HAP-1 (cell line): ENCODE results near the gene SWAP70.
"Not testable (repeated sequence)": the region's sequence is repeated elsewhere in the genome, so short reads cannot be mapped to it uniquely, and the experiment has no call there.

Experiments
- DNase-seq, 2 experiments: peaks; one replicate each; pipeline ENCODE4 v3.0.0-alpha.2; 2016 to 2020; ENCODE audit warnings: low spot score in 2 of 2
- H3K27me3 ChIP-seq: fragments of 250-450 bp; sonication (Bioruptor Pico); 2 replicates; pipeline ENCODE4 v1.5.1; 2020; ENCODE audit warnings: low read depth, mild to moderate bottlenecking, moderate library complexity
- H3K36me3 ChIP-seq: fragments of 250-450 bp; sonication (Bioruptor Pico); replicated peaks from 2 replicates; pipeline ENCODE4 v1.5.1; 2020; ENCODE audit warnings: mild to moderate bottlenecking
- H3K4me1 ChIP-seq: fragments of 250-450 bp; sonication (Bioruptor Pico); 2 replicates; pipeline ENCODE4 v1.5.1; 2020; ENCODE audit warnings: mild to moderate bottlenecking
- H3K4me3 ChIP-seq: fragments of 250-450 bp; sonication (Bioruptor Pico); 2 replicates; pipeline ENCODE4 v1.5.1; 2020; ENCODE audit warnings: mild to moderate bottlenecking, moderate library complexity
- H3K9me3 ChIP-seq: fragments of 250-450 bp; sonication (Bioruptor Pico); 2 replicates; pipeline ENCODE4 v1.5.1; 2020; ENCODE audit warnings: mild to moderate bottlenecking, moderate library complexity
- in situ Hi-C: fragments of 300-500 bp; cut with MboI; formaldehyde crosslinking; loops from 3 replicates; pipeline ENCODE4 v1.14.3; 2020; ENCODE audit warnings: low sequenced_read_pairs, inconsistent platforms, mixed read lengths

The SWAP70 gene

GRCh38 chr11:9728058-9728457, 64.2 kb downstream of the SWAP70 start:
- H3K4me1 ChIP-seq, result no peaks in the 10 kb centered on the region
- no peak overlapping the region for H3K4me3 ChIP-seq
- H3K36me3 ChIP-seq, result peaks cover 15% of the 10 kb centered on the region
- in situ Hi-C loops, result no loop called here
- H3K9me3 ChIP-seq, result no peaks in the 10 kb centered on the region
- no peaks in the 10 kb centered on the region for H3K27me3 ChIP-seq
- no peak for DNase-seq

- DNase-seq, result no peak
- H3K27me3 ChIP-seq, result no peaks in the 10 kb centered on the region
- no peaks in the 10 kb centered on the region for H3K4me1 ChIP-seq
- peaks cover 24% of the 10 kb centered on the region for H3K36me3 ChIP-seq
- no peaks in the 10 kb centered on the region for H3K9me3 ChIP-seq
- H3K4me3 ChIP-seq, result no peak overlapping the region
- in situ Hi-C loops, result no loop called here
These were observed 67.4 kb downstream of the SWAP70 start for GRCh38 chr11:9731256-9731655.

GRCh38 chr11:9732453-9732852, 68.6 kb downstream of the SWAP70 start:
- no peaks in the 10 kb centered on the region for H3K4me1 ChIP-seq
- H3K36me3 ChIP-seq, result peaks cover 27% of the 10 kb centered on the region
- H3K9me3 ChIP-seq, result no peaks in the 10 kb centered on the region
- DNase-seq, result no peak
- no peaks in the 10 kb centered on the region for H3K27me3 ChIP-seq
- in situ Hi-C loops, result no loop called here
- no peak overlapping the region for H3K4me3 ChIP-seq

GRCh38 chr11:9733212-9733611, 69.3 kb downstream of the SWAP70 start:
- DNase-seq, result no peak
- peaks cover 23% of the 10 kb centered on the region for H3K36me3 ChIP-seq
- in situ Hi-C loops, result no loop called here
- no peaks in the 10 kb centered on the region for H3K27me3 ChIP-seq
- no peak overlapping the region for H3K4me3 ChIP-seq
- no peaks in the 10 kb centered on the region for H3K9me3 ChIP-seq
- no peaks in the 10 kb centered on the region for H3K4me1 ChIP-seq

- no peaks in the 10 kb centered on the region for H3K27me3 ChIP-seq
- in situ Hi-C loops, result no loop called here
- peaks cover 25% of the 10 kb centered on the region for H3K36me3 ChIP-seq
- DNase-seq, result no peak
- H3K4me3 ChIP-seq, result no peak overlapping the region
- no peaks in the 10 kb centered on the region for H3K4me1 ChIP-seq
- no peaks in the 10 kb centered on the region for H3K9me3 ChIP-seq
These were observed 71.4 kb downstream of the SWAP70 start for GRCh38 chr11:9735236-9735635.

- no peaks in the 10 kb centered on the region for H3K4me1 ChIP-seq
- no peak overlapping the region for H3K4me3 ChIP-seq
- in situ Hi-C loops, result no loop called here
- peaks cover 31% of the 10 kb centered on the region for H3K36me3 ChIP-seq
- no peaks in the 10 kb centered on the region for H3K9me3 ChIP-seq
- DNase-seq, result no peak
- H3K27me3 ChIP-seq, result no peaks in the 10 kb centered on the region
These were observed 72.0 kb downstream of the SWAP70 start for GRCh38 chr11:9735919-9736318.

- Histone ChIP-seq H3K9me3 (no peaks in the 10 kb centered on the region), H3K36me3 (peaks cover 31% of the 10 kb centered on the region), H3K4me1 (no peaks in the 10 kb centered on the region), H3K27me3 (no peaks in the 10 kb centered on the region), H3K4me3 (no peak overlapping the region)
- in situ Hi-C loops, result no loop called here
- DNase-seq, result no peak
These were observed 72.5 kb downstream of the SWAP70 start for GRCh38 chr11:9736365-9736764.

GRCh38 chr11:9738116-9738515, 74.2 kb downstream of the SWAP70 start:
- in situ Hi-C loops, result no loop called here

GRCh38 chr11:9738707-9739106, 74.8 kb downstream of the SWAP70 start:
- no peaks in the 10 kb centered on the region for H3K4me1 ChIP-seq
- no peaks in the 10 kb centered on the region for H3K27me3 ChIP-seq
- no peak for DNase-seq
- H3K4me3 ChIP-seq, result no peak overlapping the region
- H3K9me3 ChIP-seq, result no peaks in the 10 kb centered on the region
- peaks cover 35% of the 10 kb centered on the region for H3K36me3 ChIP-seq
- in situ Hi-C loops, result no loop called here

More at GRCh38 chr11:9738116-9738515, 74.2 kb downstream of the SWAP70 start:
- H3K4me1 ChIP-seq, result no peaks in the 10 kb centered on the region
- H3K9me3 ChIP-seq, result no peaks in the 10 kb centered on the region
- no peaks in the 10 kb centered on the region for H3K27me3 ChIP-seq
- peaks cover 35% of the 10 kb centered on the region for H3K36me3 ChIP-seq
- DNase-seq, result no peak
- H3K4me3 ChIP-seq, result no peak overlapping the region

- in situ Hi-C loops, result no loop called here
- Histone ChIP-seq H3K9me3 (no peaks in the 10 kb centered on the region), H3K4me1 (0 out of 2 replicates have a peak, but pooled peaks cover under 1% of the 10 kb centered on the region), H3K27me3 (no peaks in the 10 kb centered on the region), H3K4me3 (no peak overlapping the region), H3K36me3 (peaks cover 37% of the 10 kb centered on the region)
- no peak for DNase-seq
These were observed 75.4 kb downstream of the SWAP70 start for GRCh38 chr11:9739123-9739900.

- Histone ChIP-seq H3K27me3 (no peaks in the 10 kb centered on the region), H3K36me3 (peaks cover 30% of the 10 kb centered on the region), H3K9me3 (no peaks in the 10 kb centered on the region), H3K4me3 (no peak overlapping the region), H3K4me1 (peaks cover 11% of the 10 kb centered on the region)
- in situ Hi-C loops, result loop anchor here (10.0 kb wide), 1 partner anchor 126 kb away; no protein-coding TSS in a partner anchor
- DNase-seq, result no peak
These were observed 76.5 kb downstream of the SWAP70 start for GRCh38 chr11:9740202-9740883.

- in situ Hi-C loops, result loop anchor here (10.0 kb wide), 1 partner anchor 126 kb away; no protein-coding TSS in a partner anchor
- Histone ChIP-seq H3K27me3 (no peaks in the 10 kb centered on the region), H3K4me1 (peaks cover 16% of the 10 kb centered on the region), H3K9me3 (no peaks in the 10 kb centered on the region), H3K36me3 (peaks cover 28% of the 10 kb centered on the region), H3K4me3 (no peak overlapping the region)
- no peak for DNase-seq
These were observed 77.4 kb downstream of the SWAP70 start for GRCh38 chr11:9741260-9741659.

- H3K4me3 ChIP-seq, H3K9me3 ChIP-seq, DNase-seq, H3K27me3 ChIP-seq: not testable (repeated sequence)
- in situ Hi-C loops, result loop anchor here (10.0 kb wide), 1 partner anchor 129 kb away; no protein-coding TSS in a partner anchor
- Histone ChIP-seq H3K4me1 (peaks cover 31% of the 10 kb centered on the region), H3K36me3 (peaks cover 22% of the 10 kb centered on the region)
These were observed 79.6 kb downstream of the SWAP70 start for GRCh38 chr11:9743512-9743911.
